ENCODE results near the gene MTERF1. TPM values are rescaled to one million over a fixed set of nuclear protein-coding genes. Genes with fewer than 3 reads are reported as not detected.

Gene MTERF1
- total RNA-seq, 1 experiment from 2014 or later = 13.1 TPM

DNA sequence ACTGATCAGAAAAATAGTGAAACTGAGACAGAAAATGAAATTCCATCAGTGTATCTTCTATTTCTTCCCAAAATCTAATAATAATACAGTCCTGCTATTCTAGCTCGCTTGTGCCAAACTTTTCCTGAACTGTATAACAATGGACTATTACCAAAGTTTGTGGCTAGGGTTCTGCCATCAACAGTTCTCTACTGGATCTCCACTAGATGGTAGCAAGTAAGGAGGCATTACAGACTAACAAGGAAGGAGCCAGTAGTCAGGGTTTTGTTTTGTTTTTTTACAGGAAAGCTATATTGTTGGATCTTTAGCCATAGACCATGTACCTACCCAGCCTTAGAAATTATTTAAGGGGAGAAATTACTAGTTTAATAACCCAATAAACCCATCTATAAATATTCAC lies 10.8 kb downstream of the MTERF1 start:
- H3K4me3 ChIP-seq (replicated peaks in 1 of 2; ENCODE audit: low read depth in 1 of 2, low read length in 2 of 2) = no peak overlapping the region
- H2AFZ ChIP-seq (ENCODE audit: low read depth, low read length, poor library complexity, severe bottlenecking) = no peak overlapping the region
- no peaks in the 10 kb centered on the region for H3K9me2 ChIP-seq (ENCODE audit: insufficient read depth)
- H4K20me1 ChIP-seq (ENCODE audit: insufficient read depth) = peaks cover 4% of the 10 kb centered on the region; the same call in 1 of the 2 replicates
- peak; percentile 54; the same call in 1 of the 2 replicates for ATAC-seq
- H3K27ac ChIP-seq (ENCODE audit: low read depth, low read length) = no peak overlapping the region
- intact Hi-C loops (cut with micrococcal nuclease) = no loop called here
- TF ChIP-seq, protein P1, sequence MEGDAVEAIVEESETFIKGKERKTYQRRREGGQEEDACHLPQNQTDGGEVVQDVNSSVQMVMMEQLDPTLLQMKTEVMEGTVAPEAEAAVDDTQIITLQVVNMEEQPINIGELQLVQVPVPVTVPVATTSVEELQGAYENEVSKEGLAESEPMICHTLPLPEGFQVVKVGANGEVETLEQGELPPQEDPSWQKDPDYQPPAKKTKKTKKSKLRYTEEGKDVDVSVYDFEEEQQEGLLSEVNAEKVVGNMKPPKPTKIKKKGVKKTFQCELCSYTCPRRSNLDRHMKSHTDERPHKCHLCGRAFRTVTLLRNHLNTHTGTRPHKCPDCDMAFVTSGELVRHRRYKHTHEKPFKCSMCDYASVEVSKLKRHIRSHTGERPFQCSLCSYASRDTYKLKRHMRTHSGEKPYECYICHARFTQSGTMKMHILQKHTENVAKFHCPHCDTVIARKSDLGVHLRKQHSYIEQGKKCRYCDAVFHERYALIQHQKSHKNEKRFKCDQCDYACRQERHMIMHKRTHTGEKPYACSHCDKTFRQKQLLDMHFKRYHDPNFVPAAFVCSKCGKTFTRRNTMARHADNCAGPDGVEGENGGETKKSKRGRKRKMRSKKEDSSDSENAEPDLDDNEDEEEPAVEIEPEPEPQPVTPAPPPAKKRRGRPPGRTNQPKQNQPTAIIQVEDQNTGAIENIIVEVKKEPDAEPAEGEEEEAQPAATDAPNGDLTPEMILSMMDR (IDR thresholded peaks at IDR 0.05 in 2 of 3, conservative IDR thresholded peaks at IDR 0.05 in 1 of 3; ENCODE audit: borderline replicate concordance in 1 of 3, insufficient read depth in 1 of 3, low read depth in 2 of 3, low read length in 2 of 3) = peak in 1 of 3 experiments; percentile 14; a peak in 1 of 6 replicates
- peak; percentile 20; the same call in 1 of the 2 replicates for TF ChIP-seq RAD21 (IDR thresholded peaks at IDR 0.05; ENCODE audit: low read depth)
- no peak for TF ChIP-seq ZNF274 (IDR thresholded peaks at IDR 0.05; ENCODE audit: low read depth, low read length)
- H3K4me2 ChIP-seq (ENCODE audit: low read length) = no peak overlapping the region
- no peaks in the 10 kb centered on the region for H3K4me1 ChIP-seq (ENCODE audit: control insufficient read depth in 1 of 2, insufficient read depth in 2 of 2, low read length in 2 of 2)
- H3K9ac ChIP-seq (ENCODE audit: low read length) = no peak overlapping the region
- no TSS peak for BruUV-seq (replicated peaks)
- RAD21 ChIA-PET (ENCODE audit: low non-redundant PET in 1 of 2, low total read pairs in 2 of 2, uncharacterized antibody in 2 of 2, unreplicated experiment in 2 of 2) = no interaction called here
- H3K36me3 ChIP-seq (ENCODE audit: control insufficient read depth in 1 of 2, insufficient read depth in 2 of 2, low read length in 2 of 2) = peaks cover 0 to 10% of the 10 kb centered on the region in 2 experiments; a peak in 1 of 4 replicates
- POLR2A ChIA-PET = no interaction called here
- CTCF ChIA-PET = interaction anchor here (0.7 to 1.2 kb wide), 3 partner anchors 10 to 592 kb away, joined by 3 read pairs; no protein-coding TSS in a partner anchor
- no peaks in the 10 kb centered on the region for H3K27me3 ChIP-seq (ENCODE audit: insufficient read depth, low read length)
- no peaks in the 10 kb centered on the region for H3K9me3 ChIP-seq (ENCODE audit: control insufficient read depth in 1 of 2, insufficient read depth in 1 of 2, low read depth in 1 of 2, low read length in 2 of 2)
- DNase-seq (ENCODE audit: low read depth, low spot score) = no peak
- H3K79me2 ChIP-seq (ENCODE audit: insufficient read depth, low read length) = peaks cover 25% of the 10 kb centered on the region

DNA sequence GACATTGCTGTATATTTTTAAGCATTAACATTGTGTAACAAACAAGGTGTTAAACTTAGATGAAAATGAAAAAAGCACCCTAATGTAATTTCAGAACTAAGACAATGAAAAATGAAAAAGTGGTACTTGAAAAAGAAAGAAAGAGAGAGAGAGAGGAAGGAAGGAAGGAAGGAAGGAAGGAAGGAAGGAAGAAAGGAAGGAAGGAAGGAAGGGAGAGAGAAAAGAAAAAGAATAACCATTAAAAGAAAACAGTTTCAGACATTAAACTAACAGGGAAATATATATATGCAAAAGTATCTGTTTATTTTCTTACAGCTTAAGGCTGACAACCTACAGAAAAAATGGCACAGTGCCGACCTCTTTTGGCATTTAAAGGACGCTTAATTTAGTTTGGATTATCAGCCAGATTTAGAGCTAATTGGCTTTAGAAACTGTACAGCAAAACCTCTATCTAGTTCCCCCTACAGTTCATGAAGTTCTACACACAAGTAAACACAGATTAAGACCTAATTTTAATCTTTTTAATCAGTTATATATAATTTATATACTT lies 13.8 kb downstream of the MTERF1 start:
- H3K36me3 ChIP-seq (ENCODE audit: control insufficient read depth in 1 of 2, insufficient read depth in 2 of 2, low read length in 2 of 2) = no peaks in the 10 kb centered on the region
- no peak for DNase-seq (ENCODE audit: low read depth, low spot score)
- no peak overlapping the region for H3K4me2 ChIP-seq (ENCODE audit: low read length)
- no peak overlapping the region for H3K9ac ChIP-seq (ENCODE audit: low read length)
- H2AFZ ChIP-seq (ENCODE audit: low read depth, low read length, poor library complexity, severe bottlenecking) = no peak overlapping the region
- peaks cover 4% of the 10 kb centered on the region; the same call in 1 of the 2 replicates for H4K20me1 ChIP-seq (ENCODE audit: insufficient read depth)
- no peak for ATAC-seq
- no peaks in the 10 kb centered on the region for H3K4me1 ChIP-seq (ENCODE audit: control insufficient read depth in 1 of 2, insufficient read depth in 2 of 2, low read length in 2 of 2)
- H3K9me3 ChIP-seq (ENCODE audit: control insufficient read depth in 1 of 2, insufficient read depth in 1 of 2, low read depth in 1 of 2, low read length in 2 of 2) = no peaks in the 10 kb centered on the region
- POLR2A ChIA-PET = no interaction called here
- no peak for TF ChIP-seq ZFX (IDR thresholded peaks at IDR 0.05)
- TF ChIP-seq ZNF274 (IDR thresholded peaks at IDR 0.05; ENCODE audit: low read depth, low read length) = no peak
- no peak for TF ChIP-seq EZH2 (IDR thresholded peaks at IDR 0.05)
- TF ChIP-seq CBX3 (IDR thresholded peaks at IDR 0.05; ENCODE audit: low read depth) = no peak
- TF ChIP-seq SP1 (IDR thresholded peaks at IDR 0.05; ENCODE audit: low read depth) = no peak
- TF ChIP-seq, protein P1 (IDR thresholded peaks at IDR 0.05 in 2 of 3, conservative IDR thresholded peaks at IDR 0.05 in 1 of 3; ENCODE audit: borderline replicate concordance in 1 of 3, insufficient read depth in 1 of 3, low read depth in 2 of 3, low read length in 2 of 3) = no peak
- no peak for TF ChIP-seq POLR2A (IDR thresholded peaks at IDR 0.05; ENCODE audit: borderline replicate concordance, extremely low read depth, insufficient read depth, insufficient read length)
- H3K27ac ChIP-seq (ENCODE audit: low read depth, low read length) = no peak overlapping the region
- H3K79me2 ChIP-seq (ENCODE audit: insufficient read depth, low read length) = 0 out of 2 replicates have a peak, but pooled peaks cover 8% of the 10 kb centered on the region
- intact Hi-C loops (cut with micrococcal nuclease) = no loop called here
- H3K9me2 ChIP-seq (ENCODE audit: insufficient read depth) = no peaks in the 10 kb centered on the region
- CTCF ChIA-PET = interaction anchor here (1.2 kb wide), 1 partner anchor 14 kb away, joined by 3 read pairs; no protein-coding TSS in a partner anchor
- H3K27me3 ChIP-seq (ENCODE audit: insufficient read depth, low read length) = no peaks in the 10 kb centered on the region
- no TSS peak for BruUV-seq (replicated peaks)
- H3K4me3 ChIP-seq (replicated peaks in 1 of 2; ENCODE audit: low read depth in 1 of 2, low read length in 2 of 2) = no peak overlapping the region
- RAD21 ChIA-PET (ENCODE audit: low non-redundant PET in 1 of 2, low total read pairs in 2 of 2, uncharacterized antibody in 2 of 2, unreplicated experiment in 2 of 2) = no interaction called here
